H9 (cell line): ENCODE results near the gene HMCES. TPM values are rescaled to one million over a fixed set of nuclear protein-coding genes. Genes with fewer than 3 reads are reported as not detected.

Experiments used
- DNase-seq: peaks from one replicate; pipeline ENCODE4 v3.0.0-alpha.2; 2017
- H2AFZ ChIP-seq: one replicate; pipeline ENCODE4 v1.6.1; 2013; ENCODE audit warnings: mild to moderate bottlenecking, low read length, control low read depth, moderate library complexity
- H2AK5ac ChIP-seq: 2 replicates; pipeline ENCODE4 v1.6.1; 2013; ENCODE audit warnings: low read length, control low read depth, mixed read lengths; ENCODE audit not compliant: insufficient read length
- H2BK120ac ChIP-seq: one replicate; pipeline ENCODE4 v1.6.1; 2013; ENCODE audit warnings: low read depth, mild to moderate bottlenecking, low read length, control low read depth, inconsistent platforms; ENCODE audit not compliant: poor library complexity, severe bottlenecking
- H2BK12ac ChIP-seq: 2 replicates; pipeline ENCODE4 v1.6.1; 2013; ENCODE audit warnings: low read length, control low read depth, mixed read lengths, low read depth; ENCODE audit not compliant: insufficient read length
- H2BK15ac ChIP-seq: 2 replicates; pipeline ENCODE4 v1.6.1; 2013; ENCODE audit warnings: low read depth, low read length, control low read depth
- H2BK20ac ChIP-seq: one replicate; pipeline ENCODE4 v1.6.1; 2013; ENCODE audit warnings: low read depth, mild to moderate bottlenecking, low read length, control low read depth, inconsistent platforms; ENCODE audit not compliant: poor library complexity, severe bottlenecking
- H2BK5ac ChIP-seq: 2 replicates; pipeline ENCODE4 v1.6.1; 2013; ENCODE audit warnings: low read length, control low read depth, mixed read lengths; ENCODE audit not compliant: insufficient read length
- H3K14ac ChIP-seq: 2 replicates; pipeline ENCODE4 v1.6.1; 2013; ENCODE audit warnings: low read length, control low read depth; ENCODE audit not compliant: insufficient read depth
- H3K18ac ChIP-seq: 2 replicates; pipeline ENCODE4 v1.6.1; 2013; ENCODE audit warnings: low read depth, mild to moderate bottlenecking, mixed read lengths, low read length, control low read depth; ENCODE audit not compliant: insufficient read length
- H3K23ac ChIP-seq: 2 replicates; pipeline ENCODE4 v1.6.1; 2013; ENCODE audit warnings: low read length, control low read depth, mixed read lengths, low read depth; ENCODE audit not compliant: insufficient read length
- H3K23me2 ChIP-seq: 2 replicates; pipeline ENCODE4 v1.6.1; 2013; ENCODE audit warnings: low read depth, mild to moderate bottlenecking, mixed read lengths, low read length, control low read depth; ENCODE audit not compliant: insufficient read length, poor library complexity, severe bottlenecking
- H3K27ac ChIP-seq: 2 replicates; pipeline ENCODE4 v1.5.1; 2013; ENCODE audit warnings: low read length, control low read depth, mixed read lengths, low read depth; ENCODE audit not compliant: insufficient read length
- H3K27me3 ChIP-seq: 2 replicates; pipeline ENCODE4 v1.6.1; 2013; ENCODE audit warnings: low read length, control low read depth, inconsistent platforms; ENCODE audit not compliant: insufficient read depth
- H3K4ac ChIP-seq: 2 replicates; pipeline ENCODE4 v1.6.1; 2013; ENCODE audit warnings: low read depth, mild to moderate bottlenecking, control low read depth, inconsistent platforms, low read length, moderate library complexity
- H3K4me1 ChIP-seq: 2 replicates; pipeline ENCODE4 v1.6.1; 2013; ENCODE audit warnings: low read length, control low read depth, inconsistent platforms; ENCODE audit not compliant: insufficient read depth
- H3K4me2 ChIP-seq: 2 replicates; pipeline ENCODE4 v1.6.1; 2013; ENCODE audit warnings: low read length, control low read depth, mixed read lengths; ENCODE audit not compliant: insufficient read length, insufficient read depth
- H3K56ac ChIP-seq: 2 replicates; pipeline ENCODE4 v1.6.1; 2013; ENCODE audit warnings: low read depth, mild to moderate bottlenecking, mixed read lengths, low read length, control low read depth; ENCODE audit not compliant: insufficient read length
- H3K79me1 ChIP-seq: 2 replicates; pipeline ENCODE4 v1.6.1; 2013; ENCODE audit warnings: low read depth, mild to moderate bottlenecking, moderate library complexity, low read length, control low read depth, inconsistent platforms; ENCODE audit not compliant: insufficient read depth, poor library complexity, severe bottlenecking
- H3K79me2 ChIP-seq: 2 replicates; pipeline ENCODE4 v1.6.1; 2013; ENCODE audit warnings: low read length, control low read depth, inconsistent platforms; ENCODE audit not compliant: insufficient read depth
- H3K9ac ChIP-seq: 2 replicates; pipeline ENCODE4 v1.6.1; 2013; ENCODE audit warnings: low read length, control low read depth, mixed read lengths; ENCODE audit not compliant: insufficient read length; ENCODE audit errors: extremely low read depth
- H3K9me3 ChIP-seq: one replicate; pipeline ENCODE4 v1.6.1; 2013; ENCODE audit warnings: low read depth, low read length, inconsistent platforms; ENCODE audit not compliant: control insufficient read depth
- H3T11ph ChIP-seq: one replicate; pipeline ENCODE4 v1.6.1; 2013; ENCODE audit warnings: mild to moderate bottlenecking, low read length, control low read depth, inconsistent platforms
- H4K20me1 ChIP-seq: one replicate; pipeline ENCODE4 v1.6.1; 2013; ENCODE audit not compliant: control insufficient read depth, insufficient read length, insufficient read depth
- H4K5ac ChIP-seq: 2 replicates; pipeline ENCODE4 v1.6.1; 2013; ENCODE audit warnings: low read depth, mild to moderate bottlenecking, mixed read lengths, low read length, control low read depth; ENCODE audit not compliant: insufficient read length
- H4K8ac ChIP-seq: replicated peaks from 2 replicates; pipeline ENCODE4 v1.6.1; 2013; ENCODE audit warnings: low read length, control low read depth, mixed read lengths, low read depth; ENCODE audit not compliant: insufficient read length
- H4K91ac ChIP-seq: 2 replicates; pipeline ENCODE4 v1.6.1; 2013; ENCODE audit warnings: low read depth, mild to moderate bottlenecking, moderate library complexity, mixed read lengths, low read length, control low read depth; ENCODE audit not compliant: insufficient read length
- H3K27ac Mint-ChIP-seq, 3 experiments: 2 replicates in 2 of 3; 3 replicates in 1 of 3; pipeline ENCODE4 v1.8.0; 2020 to 2021; ENCODE audit warnings: mixed read lengths in 3 of 3, mild to moderate bottlenecking in 1 of 3, moderate library complexity in 1 of 3
- H3K27me3 Mint-ChIP-seq: 2 replicates; pipeline ENCODE4 v1.8.0; 2021; ENCODE audit warnings: low read depth, mild to moderate bottlenecking, moderate library complexity, mixed read lengths
- H3K36me3 Mint-ChIP-seq, 3 experiments: 2 replicates in 2 of 3; 3 replicates in 1 of 3; pipeline ENCODE4 v1.8.0; 2020 to 2021; ENCODE audit warnings: low read depth in 3 of 3, mixed read lengths in 3 of 3; ENCODE audit not compliant: insufficient read depth in 1 of 3
- H3K4me1 Mint-ChIP-seq, 2 experiments: 2 replicates each; pipeline ENCODE4 v1.8.0; 2020; ENCODE audit warnings: mixed read lengths in 2 of 2
- H3K4me3 Mint-ChIP-seq, 2 experiments: 2 replicates in 1 of 2; 3 replicates in 1 of 2; pipeline ENCODE4 v1.8.0; 2020 to 2021; ENCODE audit warnings: mild to moderate bottlenecking in 2 of 2, mixed read lengths in 2 of 2, moderate library complexity in 1 of 2
- H3K9me3 Mint-ChIP-seq, 2 experiments: 2 replicates in 1 of 2; 3 replicates in 1 of 2; pipeline ENCODE4 v1.8.0; 2020; ENCODE audit warnings: mild to moderate bottlenecking in 2 of 2, mixed read lengths in 2 of 2, moderate library complexity in 1 of 2
- WGBS: extraction: QIAGEN DNeasy Blood & Tissue Kit; methylation state at CpG from one replicate; pipeline ENCODE4 v1.1.7; 2013; ENCODE audit warnings: missing lambda C conversion rate, low lambda C conversion rate, mixed read lengths; ENCODE audit not compliant: insufficient read length; ENCODE audit errors: extremely low coverage; 5-methylcytosine and 5-hydroxymethylcytosine counted together
- total RNA-seq: library from RNA; stranded (reverse); gene quantifications from 2 replicates; pipeline ENCODE4 v1.2.1, GENCODE V29; 2021
- TF ChIP-seq, protein P1 (sequence below): fragments of 200-600 bp; sonication (generic); conservative IDR thresholded peaks from 3 replicates; pipeline ENCODE4 v1.8.0; 2021; ENCODE audit warnings: antibody characterized with exemption, mild to moderate bottlenecking

The HMCES gene
- total RNA-seq, 1 experiment from 2014 or later, result 52.4 TPM

DNA sequence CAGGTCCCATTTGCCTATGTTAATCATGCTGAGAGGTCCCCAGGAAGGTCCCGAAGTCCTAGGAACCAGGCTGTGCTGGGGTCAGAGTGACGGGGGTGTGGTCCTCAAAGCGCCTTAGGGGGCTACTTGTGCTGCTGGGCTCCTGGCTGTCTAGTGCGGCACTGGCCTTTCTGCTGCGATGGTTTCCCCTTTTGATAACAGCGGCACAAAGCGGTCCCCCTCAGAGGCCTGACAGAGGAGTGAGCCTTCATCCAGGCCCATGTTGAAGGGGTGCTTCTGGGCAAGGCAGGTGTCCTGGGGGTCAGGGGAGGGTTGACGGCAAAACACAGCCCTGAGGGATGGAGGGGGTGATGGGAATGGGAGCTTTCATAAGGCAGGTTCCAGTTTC, 68.8 kb downstream of the HMCES start:
- WGBS, result no CpG with 5 or more reads among the region's 8 CpGs
- H3K14ac ChIP-seq, result no peak overlapping the region

More for the DNA sequence above, 68.8 kb downstream of the HMCES start:
- H3K9me3 Mint-ChIP-seq, result no peaks in the 10 kb centered on the region
- peaks cover 20 to 22% of the 10 kb centered on the region in 2 experiments for H3K4me1 Mint-ChIP-seq
- Histone ChIP-seq H3K4ac (no peak overlapping the region), H3K18ac (no peak overlapping the region), H3K56ac (no peak overlapping the region), H3K27ac (no peak overlapping the region), H3K79me2 (no peaks in the 10 kb centered on the region), H3K23me2 (peaks cover 7% of the 10 kb centered on the region), H4K91ac (no peak overlapping the region), H3K9me3 (no peaks in the 10 kb centered on the region), H3K23ac (no peak overlapping the region), H2BK120ac (no peak overlapping the region), H4K20me1 (no peaks in the 10 kb centered on the region), H2BK12ac (no peak overlapping the region), H2AFZ (no peak overlapping the region), H2BK5ac (no peak overlapping the region), H2AK5ac (no peak overlapping the region), H2BK15ac (no peak overlapping the region), H3K79me1 (no peaks in the 10 kb centered on the region), H3K9ac (no peak overlapping the region), H4K5ac (no peak overlapping the region), H3K4me2 (no peak overlapping the region), H4K8ac (no peak overlapping the region), H3K27me3 (no peaks in the 10 kb centered on the region), H3T11ph (no peak overlapping the region), H2BK20ac (no peak overlapping the region), H3K4me1 (0 out of 2 replicates have a peak, but pooled peaks cover 2% of the 10 kb centered on the region)
- DNase-seq, result no peak
- H3K27me3 Mint-ChIP-seq, result peaks cover 16% of the 10 kb centered on the region
- no peak overlapping the region for H3K27ac Mint-ChIP-seq
- TF ChIP-seq, protein P1, sequence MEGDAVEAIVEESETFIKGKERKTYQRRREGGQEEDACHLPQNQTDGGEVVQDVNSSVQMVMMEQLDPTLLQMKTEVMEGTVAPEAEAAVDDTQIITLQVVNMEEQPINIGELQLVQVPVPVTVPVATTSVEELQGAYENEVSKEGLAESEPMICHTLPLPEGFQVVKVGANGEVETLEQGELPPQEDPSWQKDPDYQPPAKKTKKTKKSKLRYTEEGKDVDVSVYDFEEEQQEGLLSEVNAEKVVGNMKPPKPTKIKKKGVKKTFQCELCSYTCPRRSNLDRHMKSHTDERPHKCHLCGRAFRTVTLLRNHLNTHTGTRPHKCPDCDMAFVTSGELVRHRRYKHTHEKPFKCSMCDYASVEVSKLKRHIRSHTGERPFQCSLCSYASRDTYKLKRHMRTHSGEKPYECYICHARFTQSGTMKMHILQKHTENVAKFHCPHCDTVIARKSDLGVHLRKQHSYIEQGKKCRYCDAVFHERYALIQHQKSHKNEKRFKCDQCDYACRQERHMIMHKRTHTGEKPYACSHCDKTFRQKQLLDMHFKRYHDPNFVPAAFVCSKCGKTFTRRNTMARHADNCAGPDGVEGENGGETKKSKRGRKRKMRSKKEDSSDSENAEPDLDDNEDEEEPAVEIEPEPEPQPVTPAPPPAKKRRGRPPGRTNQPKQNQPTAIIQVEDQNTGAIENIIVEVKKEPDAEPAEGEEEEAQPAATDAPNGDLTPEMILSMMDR, result no peak
- H3K36me3 Mint-ChIP-seq, result no peaks in the 10 kb centered on the region
- H3K4me3 Mint-ChIP-seq, result no peak overlapping the region
